Suprapubic skin (tissue), 4 donors: Measurements from ENCODE around the gene MACC1. TPM values are rescaled to one million over a fixed set of nuclear protein-coding genes. Genes with fewer than 3 reads are reported as not detected.

Experiments used
- DNase-seq, 2 donors: peaks; one replicate each; pipeline ENCODE4 v3.0.0-alpha.2; 2019; ENCODE audit warnings: low spot score in 2 of 2
- H3K27ac ChIP-seq: fragments of 200-600 bp; sonication (generic); one replicate; pipeline ENCODE4 v1.5.1; 2019
- H3K27me3 ChIP-seq: fragments of 200-600 bp; sonication (generic); one replicate; pipeline ENCODE4 v1.5.1; 2019
- H3K36me3 ChIP-seq: fragments of 200-600 bp; sonication (generic); one replicate; pipeline ENCODE4 v1.5.1; 2019
- H3K4me1 ChIP-seq: fragments of 200-600 bp; sonication (generic); one replicate; pipeline ENCODE4 v1.5.1; 2019
- H3K4me3 ChIP-seq: fragments of 200-600 bp; sonication (generic); one replicate; pipeline ENCODE4 v1.5.1; 2019; ENCODE audit warnings: mild to moderate bottlenecking
- H3K9me3 ChIP-seq: fragments of 200-600 bp; sonication (generic); one replicate; pipeline ENCODE4 v1.5.1; 2019
- CTCF ChIP-seq, 2 donors: fragments of 200-600 bp in 1 of 2; fragments of 450-650 bp in 1 of 2; sonication (generic) in 1 of 2; IDR thresholded peaks; one replicate each; pipeline ENCODE4 v1.5.1; 2016 to 2019; ENCODE audit warnings: antibody characterized with exemption in 2 of 2, mild to moderate bottlenecking in 1 of 2, moderate library complexity in 1 of 2
- EP300 ChIP-seq: sonication (generic); formaldehyde crosslinking; IDR thresholded peaks from one replicate; pipeline ENCODE4 v1.6.1; 2017; ENCODE audit warnings: antibody characterized with exemption
- POLR2A ChIP-seq, 2 donors: fragments of 450-650 bp; IDR thresholded peaks; one replicate each; pipeline ENCODE4 v1.6.1; 2017; ENCODE audit warnings: antibody characterized with exemption in 2 of 2, mild to moderate bottlenecking in 2 of 2, moderate library complexity in 2 of 2
- POLR2AphosphoS5 ChIP-seq, 3 donors: sonication (generic); formaldehyde crosslinking; IDR thresholded peaks; one replicate each; pipeline ENCODE4 v1.6.1; 2017; ENCODE audit warnings: antibody characterized with exemption in 3 of 3
- WGBS: methylation state at CpG from one replicate; pipeline ENCODE4 v1.1.5; 2018; 5-methylcytosine and 5-hydroxymethylcytosine counted together
- total RNA-seq, 4 donors: library from RNA; depleted of rRNA; stranded (reverse); fragments of >200 nt; gene quantifications; one replicate each; pipeline ENCODE4 v1.1.0, GENCODE V29; 2016

Gene MACC1
- total RNA-seq, 4 donors from 2014 or later: 8.6 to 13.0 (median 11.5) TPM

- Histone ChIP-seq H3K36me3 (no peaks in the 10 kb centered on the region), H3K27me3 (no peaks in the 10 kb centered on the region), H3K4me3 (no peak overlapping the region), H3K4me1 (peaks cover 7% of the 10 kb centered on the region), H3K9me3 (no peaks in the 10 kb centered on the region), H3K27ac (no peak overlapping the region)
- no peak for DNase-seq
- TF ChIP-seq EP300 (no peak), POLR2AphosphoS5 (IDR thresholded peaks at IDR 0.05) (no peak), POLR2A (IDR thresholded peaks at IDR 0.05) (no peak), CTCF (IDR thresholded peaks at IDR 0.05) (no peak)
Observed at GRCh38 chr7:20152511-20152910, 64.7 kb downstream of the MACC1 start.

GRCh38 chr7:20151708-20152456 is 65.3 kb downstream of the MACC1 start:
- H3K36me3 ChIP-seq: no peaks in the 10 kb centered on the region
- no peak overlapping the region for H3K4me3 ChIP-seq
- H3K9me3 ChIP-seq: no peaks in the 10 kb centered on the region
- H3K4me1 ChIP-seq: peaks cover 7% of the 10 kb centered on the region
- H3K27me3 ChIP-seq: no peaks in the 10 kb centered on the region
- WGBS: 57% methylated on average over 4 of the region's 4 CpGs
- no peak overlapping the region for H3K27ac ChIP-seq
- no peak for TF ChIP-seq POLR2A (IDR thresholded peaks at IDR 0.05)
- no peak for TF ChIP-seq POLR2AphosphoS5 (IDR thresholded peaks at IDR 0.05)
- TF ChIP-seq CTCF (IDR thresholded peaks at IDR 0.05): no peak
- TF ChIP-seq EP300: no peak
- no peak for DNase-seq

GRCh38 chr7:20146451-20146850 is 70.7 kb downstream of the MACC1 start:
- Histone ChIP-seq H3K36me3 (no peaks in the 10 kb centered on the region), H3K4me3 (no peak overlapping the region), H3K9me3 (no peaks in the 10 kb centered on the region), H3K27me3 (no peaks in the 10 kb centered on the region), H3K27ac (no peak overlapping the region), H3K4me1 (no peaks in the 10 kb centered on the region)
- TF ChIP-seq POLR2AphosphoS5 (IDR thresholded peaks at IDR 0.05) (no peak), POLR2A (IDR thresholded peaks at IDR 0.05) (no peak), CTCF (IDR thresholded peaks at IDR 0.05) (no peak), EP300 (no peak)
- DNase-seq: no peak
- 42% methylated on average over 3 of the region's 3 CpGs for WGBS

GRCh38 chr7:20144801-20145200 is 72.4 kb downstream of the MACC1 start:
- H3K9me3 ChIP-seq: no peaks in the 10 kb centered on the region
- TF ChIP-seq POLR2A (IDR thresholded peaks at IDR 0.05) (no peak), EP300 (no peak), CTCF (IDR thresholded peaks at IDR 0.05) (no peak)
- H3K27me3 ChIP-seq: no peaks in the 10 kb centered on the region
- 67% methylated on average over 3 of the region's 3 CpGs for WGBS
- H3K4me1 ChIP-seq: no peaks in the 10 kb centered on the region
- H3K36me3 ChIP-seq: no peaks in the 10 kb centered on the region
- no peak overlapping the region for H3K4me3 ChIP-seq
- no peak for DNase-seq
- H3K27ac ChIP-seq: no peak overlapping the region

- WGBS: 76% methylated on average over 4 of the region's 4 CpGs
- no peaks in the 10 kb centered on the region for H3K4me1 ChIP-seq
- no peak overlapping the region for H3K27ac ChIP-seq
- H3K36me3 ChIP-seq: no peaks in the 10 kb centered on the region
- H3K4me3 ChIP-seq: no peak overlapping the region
- no peak for DNase-seq
- TF ChIP-seq POLR2A (IDR thresholded peaks at IDR 0.05): no peak
- no peak for TF ChIP-seq CTCF (IDR thresholded peaks at IDR 0.05)
- no peak for TF ChIP-seq EP300
- TF ChIP-seq POLR2AphosphoS5 (IDR thresholded peaks at IDR 0.05): no peak
- no peaks in the 10 kb centered on the region for H3K27me3 ChIP-seq
- no peaks in the 10 kb centered on the region for H3K9me3 ChIP-seq
Observed at GRCh38 chr7:20141666-20142065, 75.5 kb downstream of the MACC1 start.
